Panc1 (cell line): ENCODE measurements around the gene HLA-DOB. TPM values are rescaled to one million over a fixed set of nuclear protein-coding genes. Genes with fewer than 3 reads are reported as not detected.

Experiments used
- ATAC-seq: fragments of 200-7000 bp; cut with Tn5 transposase; 2 replicates; pipeline ENCODE4 v1.9.1; 2020; ENCODE audit warnings: mild to moderate bottlenecking, moderate library complexity
- BruUV-seq: library from RNA; stranded (reverse); fragments of 400-500 nt; replicated peaks from 2 replicates; lab custom pipeline; 2021; lab: Mats Ljungman, UMichigan
- CTCF ChIA-PET: fragments of 300-600 bp; sonication (Branson Sonifier 250); formaldehyde crosslinking; loops from one replicate; lab custom pipeline; 2022; ENCODE audit warnings: antibody characterized with exemption; lab: Charles Lee
- POLR2A ChIA-PET: fragments of 300-600 bp; sonication (Branson Sonifier 250); formaldehyde crosslinking; loops from one replicate; lab custom pipeline; 2022; ENCODE audit warnings: antibody characterized with exemption; lab: Charles Lee
- DNase-seq: peaks from one replicate; pipeline ENCODE4 v3.0.0-alpha.2; 2010; ENCODE audit warnings: low read depth, low spot score
- H3K27ac ChIP-seq: 2 replicates; pipeline ENCODE4 v1.5.1; 2011; ENCODE audit warnings: mild to moderate bottlenecking, low read length, inconsistent platforms
- H3K27me3 ChIP-seq: fragments of 200-500 bp; sonication (Bioruptor generic); 2 replicates; pipeline ENCODE4 v1.6.0; 2014; ENCODE audit warnings: low read length, inconsistent platforms; ENCODE audit not compliant: control insufficient read depth, insufficient read depth
- H3K36me3 ChIP-seq: fragments of 200-500 bp; sonication (Bioruptor generic); 2 replicates; pipeline ENCODE4 v1.5.1; 2014; ENCODE audit warnings: inconsistent platforms, mild to moderate bottlenecking, low read length, moderate library complexity; ENCODE audit not compliant: control insufficient read depth, insufficient read depth
- H3K4me1 ChIP-seq: 2 replicates; pipeline ENCODE4 v1.5.1; 2011; ENCODE audit warnings: inconsistent platforms, mild to moderate bottlenecking, low read length, moderate library complexity; ENCODE audit not compliant: control insufficient read depth, insufficient read depth
- H3K4me3 ChIP-seq, 2 experiments: 2 replicates each; pipeline ENCODE4 v1.5.1; 2011 to 2012; ENCODE audit warnings: low read depth in 2 of 2, low read length in 2 of 2, mild to moderate bottlenecking in 2 of 2, inconsistent platforms in 1 of 2, moderate library complexity in 1 of 2
- H3K9me3 ChIP-seq: fragments of 200-500 bp; sonication (Bioruptor generic); 2 replicates; pipeline ENCODE4 v1.5.1; 2014; ENCODE audit warnings: low read depth, mild to moderate bottlenecking, inconsistent platforms, low read length, moderate library complexity; ENCODE audit not compliant: control insufficient read depth, insufficient read depth
- POLR2AphosphoS5 ChIP-seq: IDR thresholded peaks from 2 replicates; pipeline ENCODE4 v1.6.1; 2012; ENCODE audit warnings: mild to moderate bottlenecking, low read depth, low read length, moderate library complexity
- SIN3A ChIP-seq: IDR thresholded peaks from 2 replicates; pipeline ENCODE4 v1.6.1; 2012; ENCODE audit warnings: low read depth, mild to moderate bottlenecking, low read length, moderate library complexity, borderline replicate concordance; ENCODE audit not compliant: insufficient read depth
- TCF7L2 ChIP-seq: IDR thresholded peaks from 2 replicates; pipeline ENCODE4 v1.6.1; 2011; ENCODE audit warnings: mild to moderate bottlenecking, low read depth, low read length, inconsistent platforms
- in situ Hi-C: cut with HindIII; loops from 2 replicates; pipeline ENCODE4 v1.10.0; 2016; ENCODE audit warnings: low sequenced_read_pairs, low pct_unique_long_range_greater_than_20kb
- intact Hi-C: fragments of 100-400 bp; cut with micrococcal nuclease; formaldehyde crosslinking; loops from one replicate; pipeline ENCODE4 v1.10.0; 2022; ENCODE audit not compliant: unreplicated experiment
- total RNA-seq: library from RNA; stranded (reverse); gene quantifications from one replicate; pipeline ENCODE4 v1.2.1, GENCODE V29; 2021; ENCODE audit not compliant: unreplicated experiment
- TF ChIP-seq, protein P1 (sequence below), 2 experiments: IDR thresholded peaks; 2 replicates each; pipeline ENCODE4 v1.6.1; 2011 to 2012; ENCODE audit warnings: low read depth in 2 of 2, control low read depth in 1 of 2, low read length in 1 of 2, mild to moderate bottlenecking in 1 of 2, moderate library complexity in 1 of 2; ENCODE audit not compliant: insufficient read depth in 1 of 2
- TF ChIP-seq, protein P2 (sequence below): fragments of 450-650 bp; IDR thresholded peaks from 2 replicates; pipeline ENCODE4 v1.5.1; 2017; ENCODE audit warnings: mild to moderate bottlenecking

HLA-DOB gene
- total RNA-seq, 1 experiment from 2014 or later = 0.39 TPM

DNA sequence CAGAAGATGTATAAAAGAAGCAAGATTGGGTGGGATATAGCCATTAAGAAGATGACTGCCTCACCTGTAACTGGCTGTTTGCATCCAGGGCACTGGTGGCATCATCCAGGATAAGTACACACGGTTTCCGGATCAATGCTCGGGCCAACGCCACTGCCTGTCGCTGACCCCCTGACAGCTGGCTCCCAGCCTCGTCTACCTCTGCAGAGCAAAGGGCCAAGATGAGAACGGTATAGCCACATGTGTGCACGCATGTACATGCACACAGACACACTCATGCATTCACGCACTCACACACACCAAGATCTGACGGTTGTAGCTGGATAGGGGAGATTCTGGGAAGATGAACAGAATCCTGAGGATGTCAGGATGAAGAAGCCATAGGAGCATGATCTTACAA, 30.2 kb upstream of the HLA-DOB start:
- Histone ChIP-seq H3K27ac (no peak overlapping the region), H3K9me3 (no peaks in the 10 kb centered on the region), H3K27me3 (no peaks in the 10 kb centered on the region), H3K4me3 (no peak overlapping the region), H3K36me3 (peaks cover 4% of the 10 kb centered on the region; the same call in 1 of the 2 replicates), H3K4me1 (peaks cover 7% of the 10 kb centered on the region)
- no peak for TF ChIP-seq SIN3A
- TF ChIP-seq, protein P1, sequence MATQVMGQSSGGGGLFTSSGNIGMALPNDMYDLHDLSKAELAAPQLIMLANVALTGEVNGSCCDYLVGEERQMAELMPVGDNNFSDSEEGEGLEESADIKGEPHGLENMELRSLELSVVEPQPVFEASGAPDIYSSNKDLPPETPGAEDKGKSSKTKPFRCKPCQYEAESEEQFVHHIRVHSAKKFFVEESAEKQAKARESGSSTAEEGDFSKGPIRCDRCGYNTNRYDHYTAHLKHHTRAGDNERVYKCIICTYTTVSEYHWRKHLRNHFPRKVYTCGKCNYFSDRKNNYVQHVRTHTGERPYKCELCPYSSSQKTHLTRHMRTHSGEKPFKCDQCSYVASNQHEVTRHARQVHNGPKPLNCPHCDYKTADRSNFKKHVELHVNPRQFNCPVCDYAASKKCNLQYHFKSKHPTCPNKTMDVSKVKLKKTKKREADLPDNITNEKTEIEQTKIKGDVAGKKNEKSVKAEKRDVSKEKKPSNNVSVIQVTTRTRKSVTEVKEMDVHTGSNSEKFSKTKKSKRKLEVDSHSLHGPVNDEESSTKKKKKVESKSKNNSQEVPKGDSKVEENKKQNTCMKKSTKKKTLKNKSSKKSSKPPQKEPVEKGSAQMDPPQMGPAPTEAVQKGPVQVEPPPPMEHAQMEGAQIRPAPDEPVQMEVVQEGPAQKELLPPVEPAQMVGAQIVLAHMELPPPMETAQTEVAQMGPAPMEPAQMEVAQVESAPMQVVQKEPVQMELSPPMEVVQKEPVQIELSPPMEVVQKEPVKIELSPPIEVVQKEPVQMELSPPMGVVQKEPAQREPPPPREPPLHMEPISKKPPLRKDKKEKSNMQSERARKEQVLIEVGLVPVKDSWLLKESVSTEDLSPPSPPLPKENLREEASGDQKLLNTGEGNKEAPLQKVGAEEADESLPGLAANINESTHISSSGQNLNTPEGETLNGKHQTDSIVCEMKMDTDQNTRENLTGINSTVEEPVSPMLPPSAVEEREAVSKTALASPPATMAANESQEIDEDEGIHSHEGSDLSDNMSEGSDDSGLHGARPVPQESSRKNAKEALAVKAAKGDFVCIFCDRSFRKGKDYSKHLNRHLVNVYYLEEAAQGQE (IDR thresholded peaks at IDR 0.05; ENCODE audit: insufficient read depth in 1 of 2, low read depth in 2 of 2, low read length in 1 of 2) = no peak
- no peak for TF ChIP-seq TCF7L2
- no peak for TF ChIP-seq POLR2AphosphoS5
- TF ChIP-seq, protein P2, sequence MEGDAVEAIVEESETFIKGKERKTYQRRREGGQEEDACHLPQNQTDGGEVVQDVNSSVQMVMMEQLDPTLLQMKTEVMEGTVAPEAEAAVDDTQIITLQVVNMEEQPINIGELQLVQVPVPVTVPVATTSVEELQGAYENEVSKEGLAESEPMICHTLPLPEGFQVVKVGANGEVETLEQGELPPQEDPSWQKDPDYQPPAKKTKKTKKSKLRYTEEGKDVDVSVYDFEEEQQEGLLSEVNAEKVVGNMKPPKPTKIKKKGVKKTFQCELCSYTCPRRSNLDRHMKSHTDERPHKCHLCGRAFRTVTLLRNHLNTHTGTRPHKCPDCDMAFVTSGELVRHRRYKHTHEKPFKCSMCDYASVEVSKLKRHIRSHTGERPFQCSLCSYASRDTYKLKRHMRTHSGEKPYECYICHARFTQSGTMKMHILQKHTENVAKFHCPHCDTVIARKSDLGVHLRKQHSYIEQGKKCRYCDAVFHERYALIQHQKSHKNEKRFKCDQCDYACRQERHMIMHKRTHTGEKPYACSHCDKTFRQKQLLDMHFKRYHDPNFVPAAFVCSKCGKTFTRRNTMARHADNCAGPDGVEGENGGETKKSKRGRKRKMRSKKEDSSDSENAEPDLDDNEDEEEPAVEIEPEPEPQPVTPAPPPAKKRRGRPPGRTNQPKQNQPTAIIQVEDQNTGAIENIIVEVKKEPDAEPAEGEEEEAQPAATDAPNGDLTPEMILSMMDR = no peak
- ChIA-PET POLR2A (no interaction called here), CTCF (no interaction called here)
- intact Hi-C loops = no loop called here
- DNase-seq (no peak), ATAC-seq (no peak)
- in situ Hi-C loops = no loop called here
- BruUV-seq = no TSS peak

DNA sequence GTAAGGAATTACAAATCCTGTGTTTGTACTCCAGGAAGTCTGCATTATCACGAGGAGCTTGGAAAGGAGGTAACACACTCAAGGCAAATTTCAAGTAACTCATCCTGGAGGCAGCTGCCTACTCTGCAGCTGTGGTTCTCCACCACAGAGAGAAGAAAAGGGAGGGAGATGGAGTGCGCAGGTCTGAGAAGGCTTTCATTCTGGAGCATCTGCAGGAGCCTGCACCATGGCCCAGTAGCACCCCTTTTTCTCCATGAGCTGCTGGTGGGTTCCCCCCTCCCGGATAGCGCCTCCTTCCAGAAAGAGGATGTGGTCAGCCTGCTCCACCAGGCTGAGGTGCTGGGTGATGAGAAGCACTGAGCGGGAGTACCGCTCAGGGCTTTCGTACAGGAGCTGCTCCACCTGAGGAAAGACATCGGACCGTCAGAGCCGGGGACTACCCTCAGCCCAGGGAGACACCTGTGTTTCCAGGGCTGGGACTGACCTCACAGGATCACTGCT, 28.6 kb upstream of the HLA-DOB start:
- H3K27me3 ChIP-seq = no peaks in the 10 kb centered on the region
- no peak overlapping the region for H3K27ac ChIP-seq
- CTCF ChIA-PET = interaction anchor here (0.9 kb wide), 1 partner anchor 8 kb away, joined by 3 read pairs; the partner anchor contains the start of genes PSMB9 and TAP1
- peaks cover 7% of the 10 kb centered on the region for H3K4me1 ChIP-seq
- in situ Hi-C loops = no loop called here
- BruUV-seq = no TSS peak
- intact Hi-C loops = no loop called here
- H3K4me3 ChIP-seq = no peak overlapping the region
- POLR2A ChIA-PET = interaction anchor here (0.6 kb wide), 1 partner anchor 126 kb away, joined by 5 read pairs; no protein-coding TSS in a partner anchor
- no peaks in the 10 kb centered on the region for H3K36me3 ChIP-seq
- TF ChIP-seq POLR2AphosphoS5 (no peak), TCF7L2 (no peak), SIN3A (no peak)
- TF ChIP-seq, protein P2 = no peak
- TF ChIP-seq, protein P1 (IDR thresholded peaks at IDR 0.05; ENCODE audit: insufficient read depth in 1 of 2, low read depth in 2 of 2, low read length in 1 of 2) = no peak
- no peaks in the 10 kb centered on the region for H3K9me3 ChIP-seq
- no peak for DNase-seq
- ATAC-seq = no peak
